SJCRH30 (cell line): ENCODE data around the gene FDXR. TPM values are rescaled to one million over a fixed set of nuclear protein-coding genes. Genes with fewer than 3 reads are reported as not detected.

Experiments used
- DNase-seq, 2 experiments: peaks; one replicate each; pipeline ENCODE4 v3.0.0-alpha.2; 2015 to 2020
- H3K27ac ChIP-seq: fragments of 250-450 bp; sonication (Bioruptor Pico); 2 replicates; pipeline ENCODE4 v1.5.1; 2020; ENCODE audit warnings: mild to moderate bottlenecking, moderate library complexity
- H3K27me3 ChIP-seq: fragments of 250-450 bp; sonication (Bioruptor Pico); 2 replicates; pipeline ENCODE4 v1.5.1; 2020; ENCODE audit warnings: mild to moderate bottlenecking, moderate library complexity
- H3K36me3 ChIP-seq: fragments of 250-450 bp; sonication (Bioruptor Pico); 2 replicates; pipeline ENCODE4 v1.5.1; 2020; ENCODE audit warnings: mild to moderate bottlenecking, moderate library complexity
- H3K4me1 ChIP-seq: fragments of 250-450 bp; sonication (Bioruptor Pico); 2 replicates; pipeline ENCODE4 v1.5.1; 2020; ENCODE audit warnings: mild to moderate bottlenecking, moderate library complexity
- H3K4me3 ChIP-seq: fragments of 250-450 bp; sonication (Bioruptor Pico); 2 replicates; pipeline ENCODE4 v1.5.1; 2020; ENCODE audit warnings: mild to moderate bottlenecking, moderate library complexity
- H3K9me3 ChIP-seq: fragments of 250-450 bp; sonication (Bioruptor Pico); replicated peaks from 2 replicates; pipeline ENCODE4 v1.5.1; 2020; ENCODE audit warnings: mild to moderate bottlenecking, moderate library complexity
- total RNA-seq: library from RNA; depleted of rRNA; stranded (reverse); fragments of >200 nt; shearing (Covaris generic); gene quantifications from 2 replicates; pipeline ENCODE4 v1.2.3, GENCODE V29; 2014

The FDXR gene
- total RNA-seq, 1 experiment from 2014 or later, result 7.2 TPM

DNA sequence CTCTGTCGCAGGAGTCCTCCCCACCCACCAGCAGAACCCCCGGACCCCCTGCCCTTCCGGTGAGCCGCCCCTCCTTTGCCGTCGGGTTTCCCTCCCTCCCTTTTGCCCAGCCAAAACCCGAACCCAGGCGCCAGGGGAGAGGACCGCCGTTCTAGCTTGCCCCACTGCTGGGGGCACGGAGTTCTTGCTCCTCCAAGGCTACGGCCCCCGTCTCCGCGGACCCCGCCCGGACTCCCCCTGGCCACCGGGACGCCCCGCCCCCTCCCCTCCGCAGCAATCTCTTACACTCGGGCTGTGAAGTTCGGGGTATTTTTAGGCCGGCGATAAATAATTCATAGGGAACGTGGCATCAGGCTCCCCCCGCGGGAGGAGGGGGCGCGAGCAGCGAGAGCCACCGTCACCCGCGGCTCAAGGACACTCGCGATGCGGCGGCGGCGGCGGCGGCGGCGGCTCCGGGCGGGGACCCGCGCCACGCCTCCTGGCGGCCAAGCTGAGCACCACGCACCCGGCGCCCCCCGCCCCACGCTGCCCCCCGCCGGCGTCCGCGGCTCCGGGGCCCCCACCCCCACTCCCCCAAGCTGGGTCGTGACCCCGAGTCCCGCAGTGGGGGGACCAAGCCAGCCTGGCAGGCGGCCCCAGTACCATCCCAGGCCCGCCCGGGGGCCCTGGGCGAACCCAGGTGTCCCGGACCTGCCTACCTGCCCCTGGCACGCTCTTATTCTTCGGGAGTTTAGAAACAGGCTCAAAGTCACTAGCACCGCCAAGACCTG, 13.2 kb downstream of the FDXR start, which contains the start of gene GRIN2C:
Gene GRIN2C, minus strand, starts transcription at position 427 of the 770 bp plus-strand sequence. CDS start 4,793 bp downstream, outside the sequence.
- H3K36me3 ChIP-seq, result no peaks in the 10 kb centered on the region
- H3K4me1 ChIP-seq, result peaks cover 13% of the 10 kb centered on the region
- no peaks in the 10 kb centered on the region for H3K9me3 ChIP-seq
- H3K27me3 ChIP-seq, result peaks cover 30% of the 10 kb centered on the region
- H3K27ac ChIP-seq, result no peak within 1 kb of the TSS
- no peak within 1 kb of the TSS for H3K4me3 ChIP-seq
- DNase-seq, result no peak

DNA sequence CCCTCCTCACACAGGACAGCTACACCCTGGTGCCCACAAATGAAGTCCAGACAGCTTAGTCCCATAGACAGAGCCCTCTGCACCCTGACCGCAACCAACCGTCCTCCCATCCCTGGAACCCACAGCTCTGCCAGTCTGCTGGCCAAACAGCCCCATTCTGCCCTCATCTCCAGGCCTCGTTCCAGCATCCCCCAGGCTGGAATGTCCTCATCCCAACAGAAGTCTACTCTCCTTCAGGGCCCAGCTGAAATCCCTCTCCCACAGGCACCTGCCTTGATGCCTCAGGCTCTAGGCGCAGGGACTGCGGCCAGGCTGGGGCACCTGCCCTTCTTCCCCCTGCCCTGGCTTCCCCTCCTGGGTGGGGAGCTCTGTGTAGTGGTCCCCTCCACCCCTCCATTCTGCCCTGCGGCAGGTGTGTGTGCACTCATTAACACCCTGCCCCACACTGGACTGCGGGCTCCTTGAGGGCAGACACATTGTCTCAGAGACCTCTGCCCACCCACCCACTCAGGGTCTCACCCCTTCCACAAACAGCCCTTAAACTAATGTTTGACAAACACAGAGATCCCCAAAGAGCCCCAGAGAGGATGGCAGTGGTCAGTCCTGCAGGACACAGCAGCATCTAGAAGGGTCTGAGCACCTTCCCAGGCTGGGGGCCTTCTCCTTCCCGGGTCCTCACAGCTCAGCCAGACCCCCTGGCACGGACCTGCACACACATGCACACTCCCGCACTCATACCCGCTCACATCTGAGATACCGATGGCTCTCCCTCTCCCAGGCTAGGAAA, 13.9 kb downstream of the FDXR start:
- DNase-seq, result no peak
- H3K4me3 ChIP-seq, result no peak overlapping the region
- peaks cover 30% of the 10 kb centered on the region for H3K27me3 ChIP-seq
- no peak overlapping the region for H3K27ac ChIP-seq
- no peaks in the 10 kb centered on the region for H3K36me3 ChIP-seq
- no peaks in the 10 kb centered on the region for H3K9me3 ChIP-seq
- H3K4me1 ChIP-seq, result peaks cover 13% of the 10 kb centered on the region

DNA sequence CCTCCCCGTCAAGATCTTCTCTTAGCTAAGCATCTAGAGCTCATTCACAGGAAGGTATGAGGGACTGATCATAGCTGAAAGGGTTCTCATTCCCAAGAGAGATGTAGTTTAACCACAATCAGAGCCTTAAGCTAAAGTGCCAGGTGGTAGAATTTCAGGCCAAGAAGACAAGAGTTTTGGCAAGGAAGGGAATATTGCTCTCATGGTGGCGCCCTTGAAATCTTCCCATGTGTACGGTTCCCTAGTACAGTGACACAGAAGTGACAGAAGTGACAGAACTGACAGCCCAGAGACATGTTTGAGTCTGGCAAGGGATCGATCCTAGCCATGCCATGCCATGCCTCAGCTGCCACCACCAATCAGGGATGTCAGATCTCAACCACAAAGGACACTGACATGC, 15.6 kb downstream of the FDXR start:
- Histone ChIP-seq H3K27ac (no peak overlapping the region), H3K36me3 (no peaks in the 10 kb centered on the region), H3K4me3 (no peak overlapping the region), H3K27me3 (peaks cover 41% of the 10 kb centered on the region), H3K9me3 (no peaks in the 10 kb centered on the region), H3K4me1 (peaks cover 13% of the 10 kb centered on the region)
- DNase-seq, result peak in 1 of 2 experiments; percentile 42

DNA sequence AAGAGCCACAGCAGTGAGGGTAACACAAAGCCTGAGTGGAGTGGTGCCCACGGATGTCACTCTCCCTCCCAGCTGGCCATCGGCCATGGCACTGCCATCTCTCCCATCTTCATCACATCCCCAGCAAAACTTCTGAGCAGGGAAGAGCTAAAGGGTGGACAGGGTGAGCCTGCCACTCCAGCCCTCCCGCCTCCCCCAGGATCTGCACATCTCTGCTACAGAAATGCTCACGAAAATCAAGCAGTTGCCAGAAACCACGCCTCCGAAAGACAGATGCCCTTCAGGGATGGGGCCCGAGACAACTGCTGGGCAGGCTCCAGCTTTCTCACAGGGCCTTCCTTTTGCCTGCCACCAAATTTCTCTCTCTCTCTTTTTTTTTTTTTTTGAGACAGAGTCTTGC, 16.7 kb downstream of the FDXR start:
- H3K4me1 ChIP-seq, result peaks cover 13% of the 10 kb centered on the region
- no peaks in the 10 kb centered on the region for H3K9me3 ChIP-seq
- H3K27me3 ChIP-seq, result peaks cover 41% of the 10 kb centered on the region
- no peak overlapping the region for H3K4me3 ChIP-seq
- H3K36me3 ChIP-seq, result no peaks in the 10 kb centered on the region
- peak; percentile 52 to 58 for DNase-seq
- no peak overlapping the region for H3K27ac ChIP-seq

DNA sequence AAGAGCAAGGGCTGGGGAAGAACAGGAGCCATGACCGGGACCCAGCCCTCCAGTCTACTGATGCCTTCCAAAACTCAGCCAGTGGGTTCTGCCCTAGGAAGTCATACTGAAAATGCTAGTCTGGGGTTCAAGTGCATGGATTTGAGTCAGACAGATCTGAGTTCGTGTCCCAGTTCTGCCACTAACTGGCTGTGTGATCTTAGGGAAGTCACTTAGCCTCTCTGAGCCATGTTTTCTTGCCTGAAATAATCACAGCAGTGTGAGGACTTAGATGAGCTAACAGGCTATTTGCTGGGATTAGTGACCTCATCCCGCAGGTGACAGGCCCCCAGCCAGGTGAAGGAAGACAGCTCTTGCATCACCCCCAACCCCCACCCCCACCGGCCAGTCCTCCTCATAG, 17.5 kb downstream of the FDXR start:
- Histone ChIP-seq H3K27ac (no peak overlapping the region), H3K9me3 (no peaks in the 10 kb centered on the region), H3K27me3 (peaks cover 39% of the 10 kb centered on the region), H3K36me3 (no peaks in the 10 kb centered on the region), H3K4me3 (no peak overlapping the region), H3K4me1 (peaks cover 13% of the 10 kb centered on the region)
- DNase-seq, result no peak

DNA sequence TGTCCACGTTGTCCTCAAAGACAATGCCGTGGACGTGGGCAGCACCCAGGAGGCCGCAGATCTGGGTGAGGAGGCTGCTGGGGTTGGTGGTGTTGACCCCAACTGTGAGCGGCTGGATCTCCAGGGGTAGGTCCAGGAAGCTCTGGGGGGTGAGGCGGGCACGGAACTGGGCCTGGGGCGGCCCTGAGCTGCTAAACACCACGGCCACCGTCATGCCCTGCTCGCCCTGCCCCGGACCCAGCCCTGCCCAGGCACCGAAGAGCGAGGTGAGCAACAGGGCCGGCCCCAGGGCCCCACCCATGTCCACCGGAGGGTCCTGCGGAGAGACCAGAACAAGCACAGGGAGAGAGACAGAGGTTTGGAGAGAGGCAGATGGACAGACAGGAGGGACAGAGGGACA, 18.0 kb downstream of the FDXR start:
- H3K27ac ChIP-seq, result no peak overlapping the region
- H3K4me1 ChIP-seq, result peaks cover 13% of the 10 kb centered on the region
- H3K4me3 ChIP-seq, result no peak overlapping the region
- no peak for DNase-seq
- peaks cover 35% of the 10 kb centered on the region for H3K27me3 ChIP-seq
- H3K36me3 ChIP-seq, result no peaks in the 10 kb centered on the region
- no peaks in the 10 kb centered on the region for H3K9me3 ChIP-seq

- no peak for DNase-seq
- Histone ChIP-seq H3K36me3 (no peaks in the 10 kb centered on the region), H3K4me3 (no peak overlapping the region), H3K4me1 (peaks cover 13% of the 10 kb centered on the region), H3K27me3 (peaks cover 26% of the 10 kb centered on the region), H3K27ac (no peak overlapping the region), H3K9me3 (no peaks in the 10 kb centered on the region)
Measured at GRCh38 chr17:74853669-74854068, 19.1 kb downstream of the FDXR start.

- no peak for DNase-seq
- peaks cover 25% of the 10 kb centered on the region for H3K27me3 ChIP-seq
- H3K4me1 ChIP-seq, result peaks cover 13% of the 10 kb centered on the region
- H3K36me3 ChIP-seq, result no peaks in the 10 kb centered on the region
- H3K9me3 ChIP-seq, result no peaks in the 10 kb centered on the region
- H3K27ac ChIP-seq, result no peak overlapping the region
- no peak overlapping the region for H3K4me3 ChIP-seq
Measured at GRCh38 chr17:74853048-74853397, 19.8 kb downstream of the FDXR start.

DNA sequence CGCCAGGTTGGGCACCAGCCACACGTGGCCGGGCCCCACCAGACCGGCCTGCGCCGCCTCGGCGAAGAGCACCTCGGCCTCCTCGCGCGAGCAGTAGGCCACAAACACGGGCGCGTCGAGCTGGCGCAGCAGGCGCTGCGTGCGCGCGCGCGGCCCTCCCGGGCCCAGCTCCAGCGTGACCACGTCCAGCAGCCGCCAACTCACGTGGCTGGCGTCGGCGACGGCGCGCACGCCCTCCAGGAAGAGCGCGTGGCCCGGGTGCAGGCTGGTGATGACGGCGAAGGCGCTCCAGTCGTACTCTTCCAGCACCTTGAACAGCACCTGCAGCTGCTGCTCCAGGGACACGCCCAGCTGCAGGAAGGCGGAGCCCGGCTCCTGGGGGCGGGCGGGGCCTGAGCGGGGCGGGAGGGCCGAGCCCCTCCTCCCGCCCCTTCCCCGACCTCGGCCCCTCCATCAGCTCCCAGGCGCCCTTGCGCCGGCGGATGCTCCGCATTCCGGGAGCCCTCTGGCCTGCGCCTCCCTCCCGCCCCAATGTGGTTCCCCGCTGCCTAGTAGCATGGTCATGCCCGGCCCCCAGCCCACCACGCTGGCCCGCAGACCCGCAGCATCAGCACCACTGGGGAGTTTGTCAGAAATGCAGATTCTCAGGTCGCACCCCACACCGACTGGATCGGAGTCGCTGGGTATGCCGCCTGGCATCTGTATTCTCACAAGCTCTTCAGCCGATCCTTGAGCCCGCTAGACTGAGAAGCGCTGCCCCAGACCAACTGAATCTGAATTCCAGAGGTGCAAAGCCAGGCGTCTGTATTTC, 20.4 kb downstream of the FDXR start:
- H3K4me1 ChIP-seq, result peaks cover 7% of the 10 kb centered on the region
- peaks cover 19% of the 10 kb centered on the region for H3K27me3 ChIP-seq
- no peak overlapping the region for H3K4me3 ChIP-seq
- no peak for DNase-seq
- H3K36me3 ChIP-seq, result no peaks in the 10 kb centered on the region
- H3K27ac ChIP-seq, result no peak overlapping the region
- H3K9me3 ChIP-seq, result no peaks in the 10 kb centered on the region

GRCh38 chr17:74851612-74852236, 21.1 kb downstream of the FDXR start:
- peaks cover 19% of the 10 kb centered on the region for H3K27me3 ChIP-seq
- no peaks in the 10 kb centered on the region for H3K9me3 ChIP-seq
- H3K27ac ChIP-seq, result no peak overlapping the region
- no peaks in the 10 kb centered on the region for H3K36me3 ChIP-seq
- DNase-seq, result no peak
- H3K4me1 ChIP-seq, result no peaks in the 10 kb centered on the region; the same call in 1 of the 2 replicates
- no peak overlapping the region for H3K4me3 ChIP-seq

DNA sequence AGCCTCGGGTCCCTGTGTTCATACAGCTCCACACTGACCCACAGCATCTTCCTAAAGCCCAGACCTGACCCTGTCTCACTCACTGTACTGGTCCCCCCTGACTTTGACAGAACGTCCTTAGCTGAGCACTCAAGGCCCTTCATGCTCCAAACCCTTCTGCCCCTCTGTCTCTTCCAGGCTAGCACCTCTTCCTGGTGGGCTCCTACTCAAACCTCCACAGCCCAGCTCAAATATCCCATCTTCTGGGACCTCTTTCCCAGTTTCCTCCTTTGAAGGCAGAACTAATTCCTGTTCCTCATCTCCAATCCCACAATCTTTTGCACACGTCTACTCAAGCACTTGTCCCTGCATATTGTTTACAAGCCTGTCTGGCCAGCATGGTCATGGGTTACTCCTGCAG, 21.9 kb downstream of the FDXR start:
- no peaks in the 10 kb centered on the region for H3K9me3 ChIP-seq
- no peaks in the 10 kb centered on the region for H3K36me3 ChIP-seq
- DNase-seq, result no peak
- no peak overlapping the region for H3K27ac ChIP-seq
- no peaks in the 10 kb centered on the region for H3K4me1 ChIP-seq
- H3K4me3 ChIP-seq, result no peak overlapping the region
- peaks cover 19% of the 10 kb centered on the region for H3K27me3 ChIP-seq

GRCh38 chr17:74850310-74850709, 22.5 kb downstream of the FDXR start:
- H3K27me3 ChIP-seq, result peaks cover 13% of the 10 kb centered on the region
- H3K36me3 ChIP-seq, result no peaks in the 10 kb centered on the region
- H3K9me3 ChIP-seq, result no peaks in the 10 kb centered on the region
- no peaks in the 10 kb centered on the region for H3K4me1 ChIP-seq
- H3K27ac ChIP-seq, result no peak overlapping the region
- no peak overlapping the region for H3K4me3 ChIP-seq
- DNase-seq, result no peak

GRCh38 chr17:74848656-74849399, 24.0 kb downstream of the FDXR start:
- Histone ChIP-seq H3K4me1 (no peaks in the 10 kb centered on the region), H3K4me3 (no peak overlapping the region), H3K27ac (no peak overlapping the region), H3K36me3 (no peaks in the 10 kb centered on the region), H3K9me3 (no peaks in the 10 kb centered on the region), H3K27me3 (peaks cover 10% of the 10 kb centered on the region)
- no peak for DNase-seq

DNA sequence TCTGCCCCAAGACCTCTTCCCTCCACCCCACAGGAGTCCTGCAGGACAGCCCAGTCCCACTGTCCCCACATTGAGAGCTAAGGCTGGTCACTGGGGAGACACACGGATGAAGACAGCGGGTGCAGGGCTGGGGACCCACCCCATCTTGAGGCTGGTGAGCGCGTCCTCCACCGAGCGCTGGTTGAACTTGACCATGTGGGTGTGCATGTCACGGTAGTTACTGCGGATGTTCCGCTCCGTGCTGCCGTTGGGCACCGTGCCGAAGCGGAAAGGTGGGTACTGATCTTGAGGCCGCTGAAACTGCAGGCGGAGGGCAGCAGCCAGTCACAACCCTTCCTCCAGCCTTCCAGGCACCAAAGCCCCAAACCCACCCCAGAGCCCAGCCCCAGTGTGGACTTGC, 26.2 kb downstream of the FDXR start:
- H3K9me3 ChIP-seq, result no peaks in the 10 kb centered on the region
- H3K36me3 ChIP-seq, result no peaks in the 10 kb centered on the region
- H3K4me1 ChIP-seq, result peaks cover 3% of the 10 kb centered on the region; the same call in 1 of the 2 replicates
- H3K27me3 ChIP-seq, result no peaks in the 10 kb centered on the region
- no peak overlapping the region for H3K27ac ChIP-seq
- H3K4me3 ChIP-seq, result no peak overlapping the region
- DNase-seq, result no peak
